Stimulated activated CD8-positive, alpha-beta memory T cell treated with anti-CD3 and anti-CD28 coated beads, Interleukin-7, amount 100 ng/mL, for 48 hours (primary cell): ENCODE measurements around the gene FOXL1.

Experiments used
- DNase-seq, 2 donors: peaks; one replicate each; pipeline ENCODE4 v3.0.0-alpha.2; 2020; ENCODE audit warnings: low read depth in 1 of 2; ENCODE audit errors: extremely low read depth in 1 of 2

FOXL1 gene

GRCh38 chr16:86567701-86568581 is 10.4 kb upstream of the FOXL1 start:
- no peak for DNase-seq

GRCh38 chr16:86568677-86569623 is 9.4 kb upstream of the FOXL1 start:
- DNase-seq: no peak

GRCh38 chr16:86569701-86570447 is 8.5 kb upstream of the FOXL1 start:
- DNase-seq: no peak

GRCh38 chr16:86570558-86571529 is 7.5 kb upstream of the FOXL1 start:
- DNase-seq: no peak

GRCh38 chr16:86571530-86571915 is 6.8 kb upstream of the FOXL1 start:
- DNase-seq: no peak

- no peak for DNase-seq
Measured at GRCh38 chr16:86572041-86572521, 6.3 kb upstream of the FOXL1 start.

- no peak for DNase-seq
Measured at GRCh38 chr16:86572606-86573005, 5.7 kb upstream of the FOXL1 start.

GRCh38 chr16:86573215-86573614 is 5.1 kb upstream of the FOXL1 start:
- DNase-seq: no peak

GRCh38 chr16:86573646-86574508 is 4.5 kb upstream of the FOXL1 start:
- no peak for DNase-seq

GRCh38 chr16:86574646-86575045 is 3.7 kb upstream of the FOXL1 start:
- DNase-seq: no peak

GRCh38 chr16:86575095-86575685 is 3.2 kb upstream of the FOXL1 start:
- no peak for DNase-seq

- DNase-seq: peak in 1 of 2 donors; percentile 18
Measured at GRCh38 chr16:86575754-86576557, 2.4 kb upstream of the FOXL1 start.

- no peak for DNase-seq
Measured at GRCh38 chr16:86576591-86577313, 1.6 kb upstream of the FOXL1 start.

- DNase-seq: no peak
Measured at GRCh38 chr16:86577314-86577971, 906 bp upstream of the FOXL1 start.

GRCh38 chr16:86578611-86579267 is 390 bp downstream of the FOXL1 start:
- no peak for DNase-seq
